Stimulated activated CD4-positive, alpha-beta T cell treated with anti-CD3 and anti-CD28 coated beads, Interleukin-4, amount 100 ng/mL, for 48 hours (primary cell): ENCODE data around the gene GMDS.
A peak's percentile ranks its signal among the peaks of the same experiment; 100 is the strongest.

Source experiments
- DNase-seq, 2 donors: peaks; one replicate each; pipeline ENCODE4 v3.0.0-alpha.2; 2020; ENCODE audit warnings: low read depth in 2 of 2

The GMDS gene

DNA sequence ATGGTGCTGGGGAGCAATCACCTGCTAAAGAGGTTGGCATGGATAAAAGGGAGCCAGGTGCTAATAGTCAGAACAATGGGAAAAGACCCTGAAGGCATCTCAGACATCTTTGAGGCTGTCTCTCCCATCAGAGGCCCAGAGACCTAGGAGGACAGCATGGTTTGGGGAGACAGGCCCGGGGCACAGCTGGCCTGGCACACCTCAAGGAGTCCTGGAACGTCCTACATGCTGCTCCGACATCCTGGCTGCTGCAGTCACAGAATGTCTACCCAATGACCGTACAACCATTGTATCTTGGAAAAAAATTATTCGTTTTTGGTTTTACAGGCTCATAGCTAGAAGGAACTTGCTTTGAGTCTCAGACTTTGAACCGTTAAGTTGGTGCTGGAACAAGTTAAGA is 4.4 kb downstream of the GMDS start:
- DNase-seq: no peak

- no peak for DNase-seq
These were observed 8.4 kb downstream of the GMDS start for GRCh38 chr6:2237001-2237400.

GRCh38 chr6:2235777-2236495 is 9.5 kb downstream of the GMDS start:
- DNase-seq: no peak

DNA sequence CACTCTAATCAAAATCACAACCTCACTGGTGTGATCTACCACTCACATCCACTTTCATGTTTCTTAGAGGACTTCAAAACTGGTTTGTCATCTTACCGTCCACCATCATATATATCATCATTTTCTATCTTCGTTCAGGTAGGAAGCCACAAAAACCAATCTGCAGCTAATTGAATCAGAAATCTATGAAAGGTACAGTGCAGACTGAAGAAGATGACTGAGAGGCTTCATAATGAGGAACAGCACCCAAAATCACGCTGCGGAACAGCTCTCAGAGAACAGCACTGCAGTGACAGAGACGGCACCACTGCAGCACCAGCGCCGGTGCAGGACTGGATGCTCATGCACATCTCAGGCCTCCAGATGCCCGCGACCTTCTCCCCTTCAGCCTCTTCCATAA is 13.0 kb downstream of the GMDS start:
- DNase-seq: no peak

DNA sequence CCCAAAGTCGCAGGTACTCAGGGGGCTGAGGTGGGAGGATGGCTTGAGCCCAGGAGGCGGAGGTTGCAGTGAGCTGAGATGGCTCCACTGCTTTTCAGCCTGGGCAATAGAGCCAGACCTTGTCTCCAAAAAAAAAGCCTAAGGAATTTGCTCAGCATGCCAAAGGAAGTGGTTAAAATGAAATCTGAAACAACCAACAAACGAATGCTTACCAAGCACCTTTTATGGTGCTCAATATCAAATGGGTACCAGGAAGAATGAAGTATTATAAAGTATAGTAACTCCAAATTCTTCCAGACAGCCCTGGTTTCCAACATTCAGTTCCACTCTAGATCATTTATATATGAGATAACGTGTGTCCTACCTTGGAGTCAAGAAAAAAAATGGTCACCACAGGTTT is 14.0 kb downstream of the GMDS start:
- DNase-seq: no peak

GRCh38 chr6:2230659-2231277 is 14.6 kb downstream of the GMDS start:
- DNase-seq: no peak

GRCh38 chr6:2229742-2230141 is 15.7 kb downstream of the GMDS start:
- no peak for DNase-seq

- no peak for DNase-seq
These were observed 16.4 kb downstream of the GMDS start for GRCh38 chr6:2229039-2229438.

DNA sequence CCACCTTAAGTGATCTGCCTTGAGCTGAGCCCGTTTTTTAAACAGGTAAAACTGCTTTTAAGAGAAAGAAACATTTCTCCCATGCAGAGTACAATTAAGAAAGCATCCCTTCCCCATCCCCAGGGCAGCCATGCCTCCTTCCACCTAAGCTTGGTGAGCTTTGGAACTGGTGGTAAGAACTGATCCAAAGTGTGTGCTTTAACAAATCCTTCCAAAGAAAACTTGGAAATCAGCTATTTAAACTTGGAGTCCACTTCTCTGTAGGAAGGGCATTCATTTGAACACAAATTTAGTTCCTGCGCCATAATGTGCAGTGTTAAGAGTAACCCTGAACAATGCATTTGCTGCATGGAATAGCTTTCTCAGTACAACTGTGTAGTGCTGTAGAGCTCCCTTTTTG is 17.0 kb downstream of the GMDS start:
- no peak for DNase-seq

DNA sequence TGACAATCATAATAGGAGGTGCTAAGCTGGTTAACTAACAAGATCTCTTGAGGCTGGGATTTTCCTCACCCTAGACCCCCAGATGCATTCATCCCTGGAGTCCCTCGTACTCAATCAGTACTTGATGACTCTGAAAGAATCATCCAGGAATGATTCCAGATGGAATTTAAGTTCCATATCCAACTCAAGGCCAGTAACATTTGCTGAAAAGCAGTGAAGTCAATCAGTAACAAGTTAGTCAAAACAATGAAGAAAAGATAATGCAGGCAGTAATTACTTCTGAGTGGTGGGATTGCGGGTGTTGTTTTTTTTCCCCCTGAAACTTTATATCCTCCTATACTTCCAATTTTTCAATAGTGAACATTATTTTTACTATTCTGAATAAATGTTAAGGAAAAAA is 18.6 kb downstream of the GMDS start:
- DNase-seq: no peak

GRCh38 chr6:2225422-2226392 is 19.7 kb downstream of the GMDS start:
- DNase-seq: no peak

DNA sequence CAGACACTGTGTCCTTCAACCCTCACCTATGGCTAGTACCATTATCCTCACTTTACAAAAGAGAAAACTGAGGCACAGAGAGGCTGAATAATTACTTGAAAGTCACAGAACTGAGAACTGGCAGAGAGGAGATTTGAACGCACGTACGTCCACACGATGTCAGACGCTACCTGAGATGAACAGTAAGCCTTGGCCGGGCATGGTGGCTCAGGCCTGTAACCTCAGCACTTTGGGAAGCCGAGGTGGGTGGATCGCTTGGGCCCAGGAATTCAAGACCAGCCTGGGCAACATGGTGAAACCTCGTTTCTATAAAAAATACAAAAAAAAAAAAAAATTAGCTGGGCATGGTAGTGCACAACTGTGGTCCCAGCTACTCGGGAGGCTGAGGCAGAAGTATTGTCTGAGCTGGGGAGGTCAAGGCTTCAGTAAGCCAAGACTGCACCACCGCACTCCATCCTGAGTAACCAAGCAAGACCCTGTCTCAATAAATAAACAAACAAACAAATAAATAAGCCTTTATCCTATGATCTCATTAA is 20.5 kb downstream of the GMDS start:
- no peak for DNase-seq

DNA sequence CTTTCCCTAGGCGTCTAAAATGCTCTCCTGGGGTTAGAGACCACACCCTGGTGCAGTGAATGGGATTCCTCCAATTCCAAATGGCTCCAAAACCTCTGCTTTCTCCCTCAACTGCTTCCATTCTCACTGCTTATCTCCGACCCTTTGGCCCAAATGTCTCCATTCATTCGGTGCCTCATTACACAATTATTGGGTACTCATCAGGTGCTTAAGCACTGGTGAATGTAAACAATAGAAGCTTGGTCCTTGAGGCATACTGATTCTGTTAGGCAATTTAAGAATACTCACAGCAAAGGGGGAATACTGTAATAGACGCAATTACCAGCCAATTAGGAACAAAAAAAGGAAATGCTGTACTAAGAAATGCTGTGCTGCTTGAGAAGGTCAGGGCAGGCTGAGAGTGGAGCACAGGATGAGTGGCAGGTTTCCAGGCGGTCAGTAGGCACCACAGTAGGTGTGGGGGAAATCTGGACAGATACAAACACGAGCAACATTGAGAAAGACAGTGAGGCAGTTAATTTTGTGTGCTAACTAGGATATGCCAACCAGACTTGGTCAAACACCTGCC is 23.0 kb downstream of the GMDS start:
- no peak for DNase-seq

- no peak for DNase-seq
These were observed 23.6 kb downstream of the GMDS start for GRCh38 chr6:2221726-2222274.

- no peak for DNase-seq
These were observed 25.3 kb downstream of the GMDS start for GRCh38 chr6:2220154-2220553.

GRCh38 chr6:2218866-2219265 is 26.5 kb downstream of the GMDS start:
- DNase-seq: no peak

- no peak for DNase-seq
These were observed 28.5 kb downstream of the GMDS start for GRCh38 chr6:2216794-2217383.

- DNase-seq: no peak
These were observed 30.1 kb downstream of the GMDS start for GRCh38 chr6:2215342-2215741.

DNA sequence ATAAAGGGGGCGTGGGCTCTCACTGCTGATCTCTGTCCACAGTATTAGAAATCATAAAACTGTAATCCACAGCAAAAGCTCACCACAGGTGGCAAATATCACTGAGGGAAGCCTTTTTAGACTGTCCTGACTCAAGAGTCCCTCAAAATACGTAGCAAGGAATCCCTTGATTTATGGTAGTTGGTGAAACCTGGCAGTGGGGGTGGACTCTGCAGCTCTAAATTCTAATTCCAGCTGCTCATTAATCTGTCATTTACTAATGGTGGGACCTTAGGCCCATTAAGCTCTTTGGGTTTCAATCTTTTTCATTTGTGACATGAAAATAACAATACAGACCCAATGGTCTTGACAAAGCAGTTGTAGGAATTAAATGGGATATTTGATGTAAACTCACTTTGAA is 32.3 kb downstream of the GMDS start:
- DNase-seq: no peak

DNA sequence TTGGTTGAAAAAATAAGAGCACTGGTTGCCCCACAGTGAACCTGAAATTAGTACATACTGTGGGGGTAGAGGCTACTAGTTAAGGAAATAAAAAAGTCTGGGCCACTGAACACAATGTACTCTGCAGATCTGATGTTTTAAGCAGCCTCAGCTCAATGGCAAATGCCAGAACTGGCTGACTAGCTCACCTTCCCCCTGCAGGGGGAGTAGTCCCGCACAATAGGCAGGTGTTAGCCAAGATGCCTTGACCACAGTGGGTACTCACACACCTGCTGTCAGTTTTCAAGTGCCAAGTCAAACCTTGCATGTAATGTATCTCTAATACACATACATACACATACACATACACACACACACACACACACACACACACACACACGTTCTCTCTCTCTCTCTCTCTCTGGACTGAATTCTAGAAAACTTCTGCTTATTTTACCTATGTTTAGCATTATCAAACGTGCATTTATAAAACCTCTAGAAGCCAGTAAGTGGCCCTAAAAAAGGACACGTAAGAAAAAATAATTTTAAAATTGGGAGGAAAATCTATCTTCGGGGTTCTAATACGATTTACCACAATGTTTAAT is 36.1 kb downstream of the GMDS start:
- DNase-seq: peak; percentile 7 to 19

DNA sequence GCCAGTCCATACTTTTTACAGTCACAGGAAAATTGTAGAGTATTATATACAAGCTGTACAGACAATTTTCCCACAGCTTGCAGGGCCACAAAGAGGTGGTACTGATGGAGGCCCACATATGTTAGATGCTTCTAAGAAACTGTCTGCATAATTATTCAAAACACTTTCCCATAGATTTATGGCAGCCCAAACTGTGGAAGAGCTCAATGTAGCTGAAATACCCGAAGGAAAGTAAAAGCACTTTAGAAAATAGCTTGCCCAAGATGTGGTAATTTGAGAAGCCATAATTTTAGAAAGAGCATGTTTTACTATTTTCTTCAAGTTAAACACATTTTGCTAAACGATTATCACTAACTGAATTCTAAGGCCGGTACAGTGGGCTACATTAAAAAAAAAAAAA is 36.9 kb downstream of the GMDS start:
- DNase-seq: no peak
